Loucy (cell line): ENCODE results near the gene VAV2.

Experiments used
- CTCF ChIP-seq: fragments of 200-600 bp; sonication (generic); conservative IDR thresholded peaks from 2 replicates; pipeline ENCODE4 v1.5.1; 2014; ENCODE audit warnings: mild to moderate bottlenecking, antibody characterized with exemption, low read length
- EZH2phosphoT487 ChIP-seq: fragments of 200-600 bp; IDR thresholded peaks from 2 replicates; pipeline ENCODE4 v1.6.1; 2018; ENCODE audit warnings: antibody characterized with exemption, mild to moderate bottlenecking, moderate library complexity, borderline replicate concordance

- TF ChIP-seq CTCF (no peak), EZH2phosphoT487 (no peak)
Observed at GRCh38 chr9:133767008-133767407, 225.1 kb downstream of the VAV2 start.
